SH-SY5Y (cell line): ENCODE measurements around the gene GNAL.

Experiments used
- GATA2 ChIP-seq: IDR thresholded peaks from 2 replicates; pipeline ENCODE4 v1.6.1; 2011; ENCODE audit warnings: mild to moderate bottlenecking, low read depth, low read length
- GATA3 ChIP-seq: IDR thresholded peaks from 2 replicates; pipeline ENCODE4 v1.6.1; 2011; ENCODE audit warnings: low read depth, mild to moderate bottlenecking, low read length, moderate library complexity

DNA sequence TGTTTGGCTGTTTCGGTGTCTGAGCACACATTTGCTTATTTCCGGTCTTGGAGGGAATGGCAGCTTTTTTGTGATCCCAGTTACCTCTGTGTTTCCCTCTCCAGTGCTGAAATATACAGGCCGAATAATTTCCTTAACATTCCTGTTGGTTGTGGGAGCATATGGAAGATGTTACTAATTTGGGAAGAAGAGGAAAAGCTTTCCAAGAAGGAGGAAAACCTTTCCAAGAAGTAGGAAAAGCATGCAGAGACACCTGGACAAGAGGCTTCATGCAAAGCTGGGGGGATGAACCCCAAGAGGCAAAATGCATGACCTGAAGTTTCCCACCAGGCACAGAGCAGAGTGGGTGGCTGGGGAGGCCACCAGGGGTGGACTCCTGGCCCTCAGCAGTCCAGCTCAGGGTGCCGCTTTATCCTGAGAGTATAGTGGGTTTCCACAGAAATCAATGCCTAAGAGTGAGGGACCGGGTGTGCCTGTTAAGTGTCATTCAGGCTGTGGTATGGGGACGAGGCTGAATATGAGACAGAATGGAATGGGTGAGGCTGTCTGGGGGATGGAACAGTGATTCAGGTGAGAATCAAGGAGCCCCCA lies 25.5 kb upstream of the GNAL start:
- no peak for TF ChIP-seq GATA3
- TF ChIP-seq GATA2 = no peak
